Tibial nerve (tissue), 4 donors: Measurements from ENCODE around the gene CABLES1. TPM values are rescaled to one million over a fixed set of nuclear protein-coding genes. Genes with fewer than 3 reads are reported as not detected.

Experiments
- DNase-seq, 2 donors: peaks; one replicate each; pipeline ENCODE4 v3.0.0-alpha.2; 2019; ENCODE audit warnings: low spot score in 2 of 2
- H3K27ac ChIP-seq, 4 donors: fragments of 200-600 bp; sonication (generic) in 3 of 4; one replicate each; pipeline ENCODE4 v1.5.1; 2017 to 2019; ENCODE audit warnings: mild to moderate bottlenecking in 1 of 4
- H3K27me3 ChIP-seq, 2 donors: fragments of 200-600 bp; sonication (generic) in 1 of 2; one replicate each; pipeline versions ENCODE4 v1.5.1 to v1.6.0; 2017 to 2019
- H3K36me3 ChIP-seq, 3 donors: fragments of 200-600 bp; sonication (generic); one replicate each; pipeline ENCODE4 v1.5.1; 2018 to 2019
- H3K4me1 ChIP-seq, 4 donors: fragments of 200-600 bp; sonication (generic) in 3 of 4; one replicate each; pipeline ENCODE4 v1.5.1; 2017 to 2019
- H3K4me3 ChIP-seq, 4 donors: fragments of 200-600 bp; sonication (generic) in 3 of 4; one replicate each; pipeline ENCODE4 v1.5.1; 2017 to 2019; ENCODE audit warnings: mild to moderate bottlenecking in 1 of 4, moderate library complexity in 1 of 4
- H3K9me3 ChIP-seq, 4 donors: fragments of 200-600 bp; sonication (generic) in 3 of 4; one replicate each; pipeline ENCODE4 v1.5.1; 2017 to 2019
- EP300 ChIP-seq, 2 donors: sonication (generic); formaldehyde crosslinking; IDR thresholded peaks; one replicate each; pipeline ENCODE4 v1.6.1; 2017; ENCODE audit warnings: antibody characterized with exemption in 2 of 2, mild to moderate bottlenecking in 1 of 2
- POLR2A ChIP-seq, 2 donors: fragments of 450-650 bp; IDR thresholded peaks; one replicate each; pipeline ENCODE4 v1.6.1; 2017; ENCODE audit warnings: antibody characterized with exemption in 2 of 2, mild to moderate bottlenecking in 2 of 2, moderate library complexity in 2 of 2
- WGBS, 2 donors: methylation state at CpG; one replicate each; pipeline ENCODE4 v1.1.5; 2018; 5-methylcytosine and 5-hydroxymethylcytosine counted together
- total RNA-seq, 4 donors: library from RNA; depleted of rRNA; stranded (reverse); fragments of >200 nt; gene quantifications; one replicate each; pipeline ENCODE4 v1.1.0, GENCODE V29; 2016
- TF ChIP-seq, protein P1 (sequence below), 5 experiments: fragments of 200-600 bp in 3 of 5; fragments of 450-650 bp in 2 of 5; sonication (generic) in 3 of 5; IDR thresholded peaks; one replicate each; pipeline ENCODE4 v1.5.1; 2016 to 2019; ENCODE audit warnings: antibody characterized with exemption in 5 of 5, mild to moderate bottlenecking in 3 of 5, moderate library complexity in 2 of 5

The CABLES1 gene
- total RNA-seq, 4 donors from 2014 or later: 17.3 to 32.1 (median 21.2) TPM

DNA sequence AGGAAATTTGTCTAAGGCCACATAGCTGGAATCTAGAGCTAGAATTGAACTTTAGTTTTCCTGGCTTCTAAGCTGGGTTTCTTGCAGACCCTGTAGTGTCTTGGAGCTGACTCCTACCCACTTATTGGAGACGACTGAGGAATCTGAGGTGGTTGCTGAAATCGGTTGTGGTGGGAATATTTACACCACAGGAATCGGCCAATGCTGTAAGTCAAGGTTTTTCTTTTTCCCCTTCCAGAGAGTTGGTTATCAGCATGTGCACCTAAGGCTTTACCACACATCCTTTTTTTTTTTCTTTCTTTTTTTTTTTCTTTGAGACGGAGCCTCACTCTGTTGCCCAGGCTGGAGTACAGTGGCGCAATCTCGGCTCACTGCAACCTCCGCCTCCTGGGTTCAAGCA is 9.4 kb downstream of the CABLES1 start:
- Histone ChIP-seq H3K4me1 (peaks cover 0 to 57% (median 33%) of the 10 kb centered on the region in 4 donors), H3K4me3 (no peak overlapping the region), H3K27ac (peak overlapping the region; percentile 64 to 87 (median 76)), H3K36me3 (no peaks in the 10 kb centered on the region), H3K9me3 (no peaks in the 10 kb centered on the region), H3K27me3 (no peaks in the 10 kb centered on the region)
- TF ChIP-seq POLR2A (IDR thresholded peaks at IDR 0.05): no peak
- no peak for TF ChIP-seq EP300 (IDR thresholded peaks at IDR 0.05)
- WGBS, 2 donors: 93 to 96% methylated on average over 7 of the region's 7 CpGs
- no peak for DNase-seq

DNA sequence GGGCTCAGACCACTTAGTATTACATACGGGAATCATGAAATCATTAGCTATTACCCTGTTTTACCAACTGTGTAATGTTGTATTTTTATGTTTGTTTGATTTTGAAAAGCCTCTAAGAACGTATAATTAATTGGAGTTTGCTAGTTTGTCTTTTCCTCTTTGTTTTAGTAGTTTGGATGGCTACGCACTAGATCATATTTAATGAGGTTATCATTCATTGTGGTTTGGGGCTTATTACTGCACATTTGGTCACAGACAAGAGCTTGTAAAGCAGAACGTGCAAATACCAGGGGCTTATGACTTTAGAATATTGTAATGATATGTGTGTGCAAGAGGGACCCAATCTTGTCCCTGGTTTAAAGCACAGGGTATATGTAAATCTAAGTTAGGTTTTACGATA is 10.3 kb downstream of the CABLES1 start:
- Histone ChIP-seq H3K27ac (peak overlapping the region in 2 of 4 donors; percentile 67 to 86), H3K27me3 (no peaks in the 10 kb centered on the region), H3K4me1 (peaks cover 0 to 56% (median 33%) of the 10 kb centered on the region in 4 donors), H3K4me3 (no peak overlapping the region), H3K9me3 (no peaks in the 10 kb centered on the region), H3K36me3 (no peaks in the 10 kb centered on the region)
- TF ChIP-seq, protein P1, sequence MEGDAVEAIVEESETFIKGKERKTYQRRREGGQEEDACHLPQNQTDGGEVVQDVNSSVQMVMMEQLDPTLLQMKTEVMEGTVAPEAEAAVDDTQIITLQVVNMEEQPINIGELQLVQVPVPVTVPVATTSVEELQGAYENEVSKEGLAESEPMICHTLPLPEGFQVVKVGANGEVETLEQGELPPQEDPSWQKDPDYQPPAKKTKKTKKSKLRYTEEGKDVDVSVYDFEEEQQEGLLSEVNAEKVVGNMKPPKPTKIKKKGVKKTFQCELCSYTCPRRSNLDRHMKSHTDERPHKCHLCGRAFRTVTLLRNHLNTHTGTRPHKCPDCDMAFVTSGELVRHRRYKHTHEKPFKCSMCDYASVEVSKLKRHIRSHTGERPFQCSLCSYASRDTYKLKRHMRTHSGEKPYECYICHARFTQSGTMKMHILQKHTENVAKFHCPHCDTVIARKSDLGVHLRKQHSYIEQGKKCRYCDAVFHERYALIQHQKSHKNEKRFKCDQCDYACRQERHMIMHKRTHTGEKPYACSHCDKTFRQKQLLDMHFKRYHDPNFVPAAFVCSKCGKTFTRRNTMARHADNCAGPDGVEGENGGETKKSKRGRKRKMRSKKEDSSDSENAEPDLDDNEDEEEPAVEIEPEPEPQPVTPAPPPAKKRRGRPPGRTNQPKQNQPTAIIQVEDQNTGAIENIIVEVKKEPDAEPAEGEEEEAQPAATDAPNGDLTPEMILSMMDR (IDR thresholded peaks at IDR 0.05): no peak
- TF ChIP-seq POLR2A (IDR thresholded peaks at IDR 0.05) (no peak), EP300 (IDR thresholded peaks at IDR 0.05) (no peak)
- DNase-seq: no peak
- 75 to 79% methylated on average over 5 of the region's 5 CpGs for WGBS, 2 donors

DNA sequence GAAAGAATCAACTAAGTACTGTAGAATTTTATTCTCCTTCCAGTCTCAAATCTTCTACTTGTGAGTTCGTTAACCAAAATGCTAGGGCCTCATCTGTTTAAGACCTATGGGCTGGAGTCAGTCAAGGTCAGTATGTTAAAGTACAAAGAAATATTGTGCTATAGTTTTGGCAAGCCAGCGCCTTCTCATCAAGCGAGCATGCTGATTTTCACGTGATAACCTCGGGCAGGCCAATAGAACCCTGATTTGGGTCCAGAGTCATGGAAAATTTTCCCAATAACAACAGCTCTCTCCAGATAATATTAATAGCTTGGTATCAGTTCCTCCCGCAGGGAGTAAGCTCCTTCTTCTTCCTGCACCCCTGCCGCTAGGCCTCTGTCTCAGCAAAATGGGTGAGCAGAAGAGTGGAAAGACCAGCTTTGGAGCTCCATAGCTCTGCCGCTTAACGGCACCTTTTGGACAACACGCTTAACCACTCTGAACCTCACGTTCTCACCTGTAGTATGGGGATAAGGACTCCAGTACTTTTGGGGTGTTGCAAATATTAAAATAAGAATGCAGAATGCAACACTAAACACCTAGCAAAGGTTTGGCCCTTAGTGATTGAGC is 11.7 kb downstream of the CABLES1 start:
- no peaks in the 10 kb centered on the region for H3K27me3 ChIP-seq
- 60 to 62% methylated on average over 11 of the region's 11 CpGs for WGBS, 2 donors
- peak in 1 of 2 donors; percentile 30 for DNase-seq
- H3K4me3 ChIP-seq: no peak overlapping the region
- H3K36me3 ChIP-seq: no peaks in the 10 kb centered on the region
- peak overlapping the region in 3 of 4 donors; percentile 8 to 86 (median 67) for H3K27ac ChIP-seq
- peaks cover 0 to 43% (median 25%) of the 10 kb centered on the region in 4 donors for H3K4me1 ChIP-seq
- TF ChIP-seq, protein P1 (IDR thresholded peaks at IDR 0.05): no peak
- TF ChIP-seq EP300 (IDR thresholded peaks at IDR 0.05) (peak; percentile 71 to 87), POLR2A (IDR thresholded peaks at IDR 0.05) (peak in 1 of 2 donors; percentile 13)
- no peaks in the 10 kb centered on the region for H3K9me3 ChIP-seq

DNA sequence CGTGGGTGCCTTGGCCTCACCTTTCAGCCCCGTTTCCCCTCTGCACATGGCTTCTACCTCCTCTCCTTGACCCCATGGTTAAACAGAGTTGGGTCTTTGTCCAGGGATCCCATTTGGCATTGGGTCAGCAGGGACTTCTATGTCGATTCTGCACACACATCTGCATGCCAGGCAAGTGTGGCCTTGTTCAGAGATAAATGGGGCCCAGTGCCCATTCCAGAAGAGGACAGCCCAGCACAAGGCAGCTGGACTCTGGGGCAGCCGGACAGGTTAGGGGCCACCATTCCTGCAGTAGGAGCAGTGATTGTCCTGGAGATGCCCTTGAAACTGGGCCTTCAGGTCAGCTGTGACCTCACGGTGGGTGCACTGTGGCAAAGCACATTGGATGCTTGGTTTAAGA is 13.1 kb downstream of the CABLES1 start:
- TF ChIP-seq EP300 (IDR thresholded peaks at IDR 0.05): no peak
- TF ChIP-seq, protein P1 (IDR thresholded peaks at IDR 0.05): no peak
- TF ChIP-seq POLR2A (IDR thresholded peaks at IDR 0.05): no peak
- no peaks in the 10 kb centered on the region for H3K36me3 ChIP-seq
- H3K9me3 ChIP-seq: no peaks in the 10 kb centered on the region
- DNase-seq: no peak
- WGBS, 2 donors: 86 to 95% methylated on average over 5 of the region's 5 CpGs
- H3K4me3 ChIP-seq: no peak overlapping the region
- peaks cover 0 to 29% (median 19%) of the 10 kb centered on the region in 4 donors for H3K4me1 ChIP-seq
- no peak overlapping the region for H3K27ac ChIP-seq
- H3K27me3 ChIP-seq: no peaks in the 10 kb centered on the region

DNA sequence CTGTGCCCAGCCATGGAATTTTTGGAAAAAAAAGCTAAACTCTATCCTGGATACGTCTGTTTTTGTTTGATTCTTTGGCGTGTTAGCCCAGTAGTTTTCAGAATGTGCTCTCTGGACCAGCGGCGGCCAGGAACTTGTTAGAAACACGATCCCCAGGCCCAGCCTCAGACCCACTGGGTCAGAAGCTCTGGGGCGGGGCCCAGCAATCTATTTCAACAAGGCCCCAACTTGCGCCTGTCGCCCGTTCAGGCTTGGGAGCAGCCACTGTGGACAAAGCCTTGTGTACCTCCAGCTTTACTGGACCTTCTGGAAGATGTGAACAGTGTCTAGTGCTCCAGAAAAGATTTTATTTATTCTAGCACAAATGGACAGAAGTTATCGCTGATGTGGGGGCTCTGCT is 14.3 kb downstream of the CABLES1 start:
- TF ChIP-seq, protein P1 (IDR thresholded peaks at IDR 0.05): no peak
- TF ChIP-seq EP300 (IDR thresholded peaks at IDR 0.05) (no peak), POLR2A (IDR thresholded peaks at IDR 0.05) (no peak)
- WGBS, 2 donors: 92 to 93% methylated on average over 10 of the region's 10 CpGs
- DNase-seq: no peak
- H3K4me1 ChIP-seq: peaks cover 0 to 25% (median 9%) of the 10 kb centered on the region in 4 donors
- no peak overlapping the region for H3K27ac ChIP-seq
- H3K36me3 ChIP-seq: no peaks in the 10 kb centered on the region
- no peak overlapping the region for H3K4me3 ChIP-seq
- no peaks in the 10 kb centered on the region for H3K27me3 ChIP-seq
- no peaks in the 10 kb centered on the region for H3K9me3 ChIP-seq
